GM12891 (cell line): ENCODE results near the gene TTC39B.

Source experiments
- DNase-seq: peaks from one replicate; pipeline ENCODE4 v3.0.0; 2011; ENCODE audit warnings: low spot score; ENCODE audit not compliant: insufficient read length
- FAIRE-seq: peaks from 2 replicates; lab custom pipeline; 2011; peaks lifted over from hg19 to GRCh38; lab: Jason Lieb, UNC
- PAX5 ChIP-seq: IDR thresholded peaks from 2 replicates; pipeline ENCODE4 v1.6.1; 2011; ENCODE audit warnings: low read length, moderate library complexity, mild to moderate bottlenecking; ENCODE audit not compliant: insufficient read depth, severe bottlenecking
- POLR2A ChIP-seq: IDR thresholded peaks from 2 replicates; pipeline ENCODE4 v1.6.1; 2011; ENCODE audit warnings: low read depth, low read length, control low read depth
- POLR2AphosphoS5 ChIP-seq: IDR thresholded peaks from 2 replicates; pipeline ENCODE4 v1.6.1; 2011; ENCODE audit warnings: low read depth, low read length, control low read depth
- POU2F2 ChIP-seq: IDR thresholded peaks from 2 replicates; pipeline ENCODE4 v1.6.1; 2011; ENCODE audit warnings: low read depth, mild to moderate bottlenecking, control low read depth, low read length, moderate library complexity
- SPI1 ChIP-seq: IDR thresholded peaks from 2 replicates; pipeline ENCODE4 v1.6.1; 2011; ENCODE audit warnings: low read depth, low read length, control low read depth
- TAF1 ChIP-seq: IDR thresholded peaks from 2 replicates; pipeline ENCODE4 v1.6.1; 2011; ENCODE audit warnings: low read depth, low read length, control low read depth

Gene TTC39B

DNA sequence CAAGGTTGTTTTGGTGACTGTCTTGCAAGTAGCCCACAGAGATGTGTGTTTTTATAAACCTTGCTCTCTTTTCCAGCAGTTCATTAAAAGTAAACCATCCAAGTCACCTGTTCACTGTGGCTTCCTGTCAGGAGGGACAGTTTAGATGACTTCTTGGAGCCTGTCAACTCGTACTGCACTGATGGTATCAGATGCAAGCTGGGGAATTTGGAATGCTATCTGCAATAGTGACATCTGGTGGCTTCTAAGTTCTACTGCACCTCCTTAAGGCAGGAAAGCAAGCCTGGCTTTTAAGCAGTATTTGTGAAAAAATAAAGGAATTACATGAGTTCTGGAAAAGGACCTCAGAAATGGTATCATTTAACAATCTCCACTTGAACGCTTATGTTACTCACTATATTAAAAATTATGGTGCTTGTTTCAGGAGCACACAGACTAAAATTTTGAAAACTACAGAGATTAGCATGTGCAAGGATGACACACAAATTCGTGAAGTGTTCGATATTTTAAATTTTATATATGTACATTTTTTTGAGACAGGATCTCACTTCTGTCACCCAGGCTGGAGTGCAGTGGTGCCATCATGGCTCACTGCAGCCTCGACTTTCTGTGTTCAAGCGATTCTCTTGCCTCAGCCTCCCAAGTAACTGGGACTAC is 164.0 kb downstream of the TTC39B start:
- no peak for TF ChIP-seq TAF1
- no peak for TF ChIP-seq PAX5
- no peak for TF ChIP-seq POLR2A
- TF ChIP-seq POLR2AphosphoS5, result no peak
- no peak for TF ChIP-seq SPI1
- no peak for TF ChIP-seq POU2F2
- FAIRE-seq, result peak; percentile 87
- DNase-seq, result peak; percentile 21

DNA sequence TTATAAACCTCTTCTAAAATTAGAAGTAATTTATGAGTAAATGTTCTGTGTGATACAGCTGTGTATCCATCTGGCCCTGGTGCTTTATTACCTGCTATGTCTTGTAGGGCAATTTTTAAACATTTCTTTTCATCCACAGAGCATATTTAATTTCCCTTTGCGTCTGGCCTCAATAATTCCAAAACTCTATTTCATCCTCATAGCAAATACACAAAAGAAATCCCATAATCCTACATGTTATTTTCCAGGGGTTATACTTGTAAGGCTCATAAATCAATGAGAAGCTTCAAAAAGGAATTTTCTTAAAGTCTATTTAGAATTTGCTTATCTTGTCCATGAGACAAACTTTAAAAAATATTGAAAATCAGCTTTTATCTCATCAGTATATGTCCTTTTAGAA is 167.0 kb downstream of the TTC39B start:
- DNase-seq, result no peak
- TF ChIP-seq PAX5 (no peak), SPI1 (no peak), POU2F2 (no peak), TAF1 (no peak)
- FAIRE-seq, result no peak

DNA sequence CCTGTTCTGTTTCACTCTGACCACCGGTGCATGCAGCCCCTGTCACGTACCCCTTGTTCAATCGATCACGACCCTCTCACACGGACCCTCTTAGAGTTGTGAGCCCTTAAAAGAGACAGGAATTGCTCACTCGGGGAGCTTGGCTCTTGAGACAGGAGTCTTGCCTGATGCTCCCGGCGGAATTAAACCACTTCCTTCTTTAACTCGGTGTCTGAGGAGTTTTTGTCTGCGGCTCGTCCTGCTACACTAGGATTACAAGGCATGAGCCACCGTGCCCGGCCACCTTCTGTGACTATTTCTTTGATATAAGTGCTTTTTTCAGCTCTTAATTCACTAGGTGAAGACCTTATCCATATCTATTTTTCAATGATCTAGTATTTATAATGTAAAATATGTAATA is 167.5 kb downstream of the TTC39B start:
- DNase-seq, result no peak

DNA sequence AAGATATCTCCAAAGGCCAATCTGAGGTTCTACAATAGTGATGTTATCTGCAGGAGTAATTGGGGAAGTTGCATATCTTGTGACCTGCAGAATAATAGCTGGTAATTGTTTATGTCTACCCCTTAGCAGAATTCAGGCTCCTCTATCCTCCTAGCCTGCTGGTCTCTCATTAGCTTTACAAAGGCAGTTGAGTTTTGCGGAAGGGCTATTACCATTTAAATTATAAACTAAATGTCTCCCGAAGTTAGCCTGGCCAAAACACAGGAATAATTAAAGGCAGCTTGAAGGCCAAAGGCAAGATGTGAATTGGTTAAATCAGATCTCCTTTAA is 168.7 kb downstream of the TTC39B start:
- TF ChIP-seq POU2F2 (no peak), POLR2AphosphoS5 (no peak), TAF1 (no peak), SPI1 (no peak), PAX5 (no peak), POLR2A (no peak)
- no peak for DNase-seq
- FAIRE-seq, result no peak

More for the DNA sequence above, 167.5 kb downstream of the TTC39B start:
- no peak for FAIRE-seq
- TF ChIP-seq TAF1 (no peak), POU2F2 (no peak), SPI1 (no peak), POLR2AphosphoS5 (no peak), POLR2A (no peak), PAX5 (no peak)

DNA sequence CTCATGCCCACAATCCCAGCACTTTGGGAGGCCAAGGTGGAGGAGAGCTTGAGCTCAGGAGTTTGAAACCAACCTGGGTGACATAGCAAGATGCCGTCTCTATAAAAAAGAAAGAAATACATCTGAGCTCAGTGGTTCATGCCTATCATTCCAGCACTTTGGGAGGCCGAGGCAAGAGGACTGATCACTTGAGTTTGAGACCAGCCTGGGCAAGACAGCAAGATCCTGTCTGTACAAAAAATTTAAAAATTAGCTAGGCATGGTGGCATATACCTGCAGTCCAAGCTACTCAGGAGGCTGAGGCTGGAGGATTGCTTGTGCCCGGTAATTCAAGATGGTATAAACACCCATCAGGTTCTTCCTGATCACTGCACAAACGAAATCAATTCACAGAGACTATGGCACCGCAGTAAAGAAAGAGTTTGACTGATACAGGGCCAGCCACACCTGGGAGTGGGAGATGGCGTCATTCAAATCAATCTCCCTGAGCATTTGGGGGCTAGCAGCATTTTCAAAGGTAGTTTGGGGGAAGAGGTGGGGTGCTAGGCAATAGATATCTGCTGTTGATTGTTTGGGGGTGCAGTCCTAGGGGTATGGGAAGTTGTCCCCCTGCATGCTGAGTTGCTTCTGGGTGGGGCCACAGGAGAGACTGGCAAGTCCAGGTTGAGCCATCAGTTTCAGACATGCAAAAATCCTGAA is 169.2 kb downstream of the TTC39B start:
- DNase-seq (no peak), FAIRE-seq (no peak)
- TF ChIP-seq POU2F2 (no peak), POLR2A (no peak), POLR2AphosphoS5 (no peak), TAF1 (no peak), PAX5 (no peak), SPI1 (no peak)

DNA sequence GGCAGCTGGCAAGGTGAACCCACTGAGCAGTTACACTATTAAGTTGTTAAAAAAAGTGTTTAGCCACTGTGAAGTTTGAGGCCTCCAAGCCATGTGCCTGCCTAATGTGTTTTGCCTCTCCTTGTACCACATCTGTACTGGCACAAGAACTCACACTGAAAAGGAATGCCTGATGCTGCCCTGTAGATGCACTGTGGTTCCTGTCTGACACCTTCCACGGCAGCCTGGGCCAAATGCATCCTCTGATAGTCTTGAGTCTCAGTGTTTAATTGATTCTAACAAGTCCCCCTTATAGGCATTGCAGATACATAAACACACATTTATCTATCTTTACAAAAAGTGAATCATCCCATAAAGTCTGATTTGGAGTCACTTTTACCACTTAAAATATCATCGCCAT is 169.9 kb downstream of the TTC39B start:
- FAIRE-seq, result no peak
- no peak for TF ChIP-seq POLR2A
- TF ChIP-seq POLR2AphosphoS5, result no peak
- TF ChIP-seq POU2F2, result no peak
- no peak for TF ChIP-seq PAX5
- no peak for DNase-seq

DNA sequence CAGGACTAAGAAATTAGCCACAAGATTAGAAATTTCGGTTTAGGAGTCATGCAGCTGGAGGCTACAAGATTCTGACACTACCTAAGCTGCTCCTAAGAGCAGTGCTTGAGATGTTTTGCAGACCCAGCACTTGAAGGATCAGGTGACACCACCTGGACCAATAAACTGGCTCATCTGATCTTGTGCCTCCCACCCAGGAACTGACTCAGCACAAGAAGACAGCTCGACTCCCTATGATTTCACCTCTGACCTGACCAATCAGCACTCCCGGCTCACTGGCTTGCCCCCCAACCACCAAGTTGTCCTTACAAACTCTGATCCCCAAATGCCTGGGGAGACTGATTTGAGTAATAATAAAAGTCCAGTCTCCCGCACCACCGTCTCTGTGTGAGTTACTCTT is 170.4 kb downstream of the TTC39B start:
- TF ChIP-seq POLR2A, result no peak
- TF ChIP-seq POLR2AphosphoS5, result no peak
- no peak for TF ChIP-seq TAF1
- no peak for TF ChIP-seq SPI1
- TF ChIP-seq PAX5, result no peak
- TF ChIP-seq POU2F2, result no peak
- DNase-seq, result no peak
- no peak for FAIRE-seq

DNA sequence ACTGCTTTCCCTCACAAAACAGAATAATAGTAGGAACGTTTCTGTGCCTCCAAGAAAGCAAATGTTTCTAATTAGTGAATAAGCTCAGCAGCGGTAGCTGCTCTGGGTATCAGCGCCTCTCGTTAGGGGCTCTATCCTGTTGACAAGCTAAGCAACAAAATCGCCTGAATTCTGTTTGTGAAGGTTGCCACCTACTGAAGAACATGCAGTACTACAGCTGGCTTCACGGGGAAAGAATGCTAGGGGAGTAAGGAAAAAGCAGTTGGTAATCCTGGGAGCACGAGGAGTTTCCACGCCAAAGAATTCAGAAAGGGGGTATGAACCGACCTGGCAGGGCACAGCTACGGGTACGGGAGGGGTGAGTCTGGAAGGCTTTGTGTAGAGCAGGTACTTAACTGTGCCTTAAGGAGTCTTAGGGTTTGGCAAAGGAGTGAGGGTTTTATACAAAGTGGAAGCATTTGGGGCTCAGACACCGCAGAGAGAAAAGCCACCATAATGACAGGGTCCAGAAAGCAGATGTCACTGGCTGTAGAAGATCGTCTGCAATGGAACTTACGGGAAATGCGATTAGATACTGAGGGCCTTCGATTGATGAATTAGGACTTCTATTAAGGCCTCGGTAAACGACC is 171.7 kb downstream of the TTC39B start:
- FAIRE-seq (peak; percentile 81), DNase-seq (peak; percentile 19)
- no peak for TF ChIP-seq POU2F2
- no peak for TF ChIP-seq PAX5
- TF ChIP-seq POLR2A, result no peak
- no peak for TF ChIP-seq POLR2AphosphoS5
- no peak for TF ChIP-seq SPI1
- no peak for TF ChIP-seq TAF1

DNA sequence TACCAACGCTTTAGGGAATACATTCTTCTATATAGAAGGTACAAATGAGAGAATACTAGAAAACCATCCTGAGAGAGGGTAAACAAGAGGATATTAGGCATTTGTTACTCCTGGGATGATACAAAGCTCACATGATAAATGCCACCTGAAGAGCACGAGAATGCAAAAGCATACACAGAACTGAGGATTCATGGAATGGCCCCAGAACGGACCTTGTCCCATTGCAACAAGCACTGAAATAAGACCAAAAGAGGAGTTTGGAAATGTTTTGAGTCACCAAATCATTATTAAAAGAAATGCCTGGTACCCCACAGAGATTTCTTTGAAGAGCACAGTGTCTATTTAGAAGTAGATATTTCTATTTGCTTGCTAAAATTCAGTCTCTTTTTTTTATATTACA is 173.5 kb downstream of the TTC39B start:
- no peak for TF ChIP-seq PAX5
- no peak for TF ChIP-seq SPI1
- no peak for TF ChIP-seq TAF1
- TF ChIP-seq POLR2AphosphoS5, result no peak
- TF ChIP-seq POLR2A, result no peak
- TF ChIP-seq POU2F2, result no peak
- DNase-seq (no peak), FAIRE-seq (no peak)
